Measurements from ENCODE around the gene SSC4D. TPM values are rescaled to one million over a fixed set of nuclear protein-coding genes. Genes with fewer than 3 reads are reported as not detected.

SSC4D gene
- 0.65 and 0.97 TPM in 2 replicates for total RNA-seq

GRCh38 chr7:76409537-76409936, at the start of gene SSC4D:
Gene SSC4D, minus strand, starts transcription at chr7:76409697. Its CDS starts 5,258 bp downstream, at chr7:76404439.

GRCh38 chr7:76424413-76425111, 15.1 kb upstream of the SSC4D start, which contains the start of gene ZP3:
Gene ZP3, plus strand, starts transcription at chr7:76424950. Its CDS starts 15 bp downstream, at chr7:76424965.

GRCh38 chr7:76358481-76359110, 50.9 kb downstream of the SSC4D start, which contains the start of gene YWHAG:
Gene YWHAG, minus strand, starts transcription at chr7:76358991. Its CDS starts 183 bp downstream, at chr7:76358808.

Other genes with a start within 250 kb of the SSC4D start
- gene SRRM3, start 207.8 kb downstream of the SSC4D start, total RNA-seq: 0.91 and 1.1 TPM in 2 replicates
- 100 and 102 TPM in 2 replicates for gene HSPB1, start 107.0 kb downstream of the SSC4D start, total RNA-seq
- 95.6 and 97.5 TPM in 2 replicates for gene YWHAG, start 50.7 kb downstream of the SSC4D start, total RNA-seq
- 1.0 and 1.4 TPM in 2 replicates for gene ZP3, start 15.3 kb upstream of the SSC4D start, total RNA-seq
- gene DTX2, start 52.0 kb upstream of the SSC4D start, total RNA-seq: 8.1 and 10.5 TPM in 2 replicates
- gene UPK3B, start 100.9 kb upstream of the SSC4D start, total RNA-seq: 0.52 and 0.54 TPM in 2 replicates
- 0.11 TPM in 1 of 2 replicates, not detected in the other for gene SPDYE16, start 133.6 kb upstream of the SSC4D start, total RNA-seq
- gene POMZP3, start 217.6 kb upstream of the SSC4D start, total RNA-seq: 8.2 and 9.3 TPM in 2 replicates

Measured in articular chondrocyte of knee joint (primary cell).